GM12892 (cell line): ENCODE results near the gene PACS2.

ENCODE experiments used
- POLR2A ChIP-seq: IDR thresholded peaks from 2 replicates; pipeline ENCODE4 v1.6.1; 2011; ENCODE audit warnings: low read depth, low read length, control low read depth
- POLR2AphosphoS5 ChIP-seq: IDR thresholded peaks from 2 replicates; pipeline ENCODE4 v1.6.1; 2011; ENCODE audit warnings: low read depth, low read length, control low read depth
- TAF1 ChIP-seq: IDR thresholded peaks from 2 replicates; pipeline ENCODE4 v1.6.1; 2011; ENCODE audit warnings: low read depth, mild to moderate bottlenecking, control low read depth, low read length, borderline replicate concordance

- TF ChIP-seq POLR2AphosphoS5, result no peak
- no peak for TF ChIP-seq POLR2A
- no peak for TF ChIP-seq TAF1
Observed at GRCh38 chr14:105274637-105275036, 39.9 kb upstream of the PACS2 start.
